HepG2 (cell line): ENCODE results near the gene LHFPL2. TPM values are rescaled to one million over a fixed set of nuclear protein-coding genes. Genes with fewer than 3 reads are reported as not detected.

Source experiments
- ATAC-seq: fragments of 200-7000 bp; cut with Tn5 transposase; 3 replicates; pipeline ENCODE4 v1.9.1; 2020; ENCODE audit warnings: mild to moderate bottlenecking, moderate library complexity
- BruUV-seq: library from RNA; stranded (reverse); fragments of 400-500 nt; replicated peaks from 2 replicates; lab custom pipeline; 2021; lab: Mats Ljungman, UMichigan
- CTCF ChIA-PET: fragments of 300-600 bp; formaldehyde crosslinking; extraction: SDS; loops from one replicate; lab custom pipeline; 2021; ENCODE audit warnings: low total read pairs, inconsistent platforms, low intra/inter-chr PET ratio; lab: Yijun Ruan, JAX
- POLR2A ChIA-PET: fragments of 350-600 bp; sonication (Branson Sonifier 250); formaldehyde crosslinking; loops from one replicate; lab custom pipeline; 2020; ENCODE audit warnings: antibody characterized with exemption, inconsistent platforms; lab: Yijun Ruan, JAX
- DNase-seq: peaks from one replicate; pipeline ENCODE4 v3.0.0-alpha.2; 2015; ENCODE audit warnings: low spot score
- FAIRE-seq: peaks from 3 replicates; lab custom pipeline; 2011; peaks lifted over from hg19 to GRCh38; lab: Jason Lieb, UNC
- H2AFZ ChIP-seq: one replicate; pipeline ENCODE4 v1.6.1; 2011; ENCODE audit warnings: low read length, inconsistent platforms
- H3K27ac ChIP-seq: fragments of 300-600 bp; 3 replicates; pipeline ENCODE4 v1.8.0; 2011; ENCODE audit warnings: mixed run types, mild to moderate bottlenecking, mixed read lengths, low read length, inconsistent platforms; ENCODE audit not compliant: insufficient read depth; ENCODE audit errors: extremely low read length
- H3K27me3 ChIP-seq, 2 experiments: fragments of 200-600 bp in 1 of 2; 2 replicates in 1 of 2; 3 replicates in 1 of 2; pipeline versions ENCODE4 v1.6.0 to v1.8.0; 2011; ENCODE audit warnings: low read length in 2 of 2, mild to moderate bottlenecking in 2 of 2, moderate library complexity in 2 of 2, inconsistent platforms in 1 of 2; ENCODE audit not compliant: insufficient read depth in 2 of 2, control insufficient read depth in 1 of 2
- H3K36me3 ChIP-seq, 2 experiments: fragments of 200-600 bp in 1 of 2; replicated peaks in 1 of 2; 2 replicates in 1 of 2; 3 replicates in 1 of 2; pipeline versions ENCODE4 v1.5.1 to v1.8.0; 2011; ENCODE audit warnings: low read length in 2 of 2, inconsistent platforms in 1 of 2; ENCODE audit not compliant: insufficient read depth in 2 of 2, control insufficient read depth in 1 of 2
- H3K4me1 ChIP-seq: 2 replicates; pipeline ENCODE4 v1.5.1; 2012; ENCODE audit warnings: low read length, inconsistent platforms; ENCODE audit not compliant: insufficient read depth
- H3K4me2 ChIP-seq: 2 replicates; pipeline ENCODE4 v1.6.0; 2011; ENCODE audit warnings: low read depth, low read length, inconsistent platforms
- H3K4me3 ChIP-seq, 3 experiments: fragments of 200-600 bp in 1 of 3; sonication (generic), shearing (Covaris generic) in 1 of 3; replicated peaks in 1 of 3; 2 replicates each; pipeline ENCODE4 v1.5.1; 2011 to 2016; ENCODE audit warnings: low read length in 3 of 3, inconsistent platforms in 2 of 3, low read depth in 2 of 3, mild to moderate bottlenecking in 2 of 3, control low read depth in 1 of 3, mixed read lengths in 1 of 3; ENCODE audit not compliant: insufficient read depth in 1 of 3
- H3K79me2 ChIP-seq: one replicate; pipeline ENCODE4 v1.6.1; 2011; ENCODE audit warnings: low read length, inconsistent platforms; ENCODE audit not compliant: insufficient read depth
- H3K9ac ChIP-seq: 2 replicates; pipeline ENCODE4 v1.6.0; 2011; ENCODE audit warnings: mild to moderate bottlenecking, low read depth, low read length, inconsistent platforms; ENCODE audit not compliant: insufficient read depth
- H3K9me3 ChIP-seq: 2 replicates; pipeline ENCODE4 v1.5.1; 2012; ENCODE audit warnings: mild to moderate bottlenecking, low read length
- H4K20me1 ChIP-seq: 2 replicates; pipeline ENCODE4 v1.6.0; 2011; ENCODE audit warnings: inconsistent platforms, mild to moderate bottlenecking, low read length, moderate library complexity; ENCODE audit not compliant: insufficient read depth
- CBX1 ChIP-seq: IDR thresholded peaks from one replicate; pipeline ENCODE4 v1.6.1; 2016; ENCODE audit warnings: antibody characterized with exemption, low read depth
- DR1 ChIP-seq: sonication (generic); formaldehyde crosslinking; IDR thresholded peaks from 2 replicates; pipeline ENCODE4 v1.8.0; 2021; ENCODE audit warnings: mild to moderate bottlenecking, missing genetic modification reagents, inconsistent platforms
- E2F5 ChIP-seq: sonication (generic); formaldehyde crosslinking; conservative IDR thresholded peaks from 2 replicates; pipeline ENCODE4 v1.4.0; 2020; ENCODE audit warnings: missing genetic modification reagents
- FOXK1 ChIP-seq: sonication (generic); formaldehyde crosslinking; IDR thresholded peaks from 2 replicates; pipeline ENCODE4 v1.4.0; 2020; ENCODE audit warnings: low read depth, missing genetic modification reagents, borderline replicate concordance
- GRHL1 ChIP-seq: sonication (generic); formaldehyde crosslinking; conservative IDR thresholded peaks from 2 replicates; pipeline ENCODE4 v1.8.0; 2022; ENCODE audit warnings: missing genetic modification reagents
- HHEX ChIP-seq: IDR thresholded peaks from 2 replicates; pipeline ENCODE4 v1.6.1; 2016; ENCODE audit warnings: control low read depth
- IKZF1 ChIP-seq: fragments of 450-650 bp; IDR thresholded peaks from 2 replicates; pipeline ENCODE4 v1.7.1; 2016
- MAFG ChIP-seq: sonication (generic); formaldehyde crosslinking; IDR thresholded peaks from 2 replicates; pipeline ENCODE4 v1.5.1; 2020; ENCODE audit warnings: mild to moderate bottlenecking, missing genetic modification reagents
- MXD1 ChIP-seq: sonication (generic); formaldehyde crosslinking; IDR thresholded peaks from 2 replicates; pipeline ENCODE4 v1.4.0; 2020; ENCODE audit warnings: mild to moderate bottlenecking, missing genetic modification reagents
- NKX3-1 ChIP-seq: sonication (generic); formaldehyde crosslinking; IDR thresholded peaks from 2 replicates; pipeline ENCODE4 v1.5.0; 2020; ENCODE audit warnings: missing genetic modification reagents
- PCBP1 ChIP-seq: fragments of 200-400 bp; formaldehyde crosslinking; IDR thresholded peaks from 2 replicates; pipeline ENCODE4 v1.6.1; 2017; ENCODE audit warnings: mild to moderate bottlenecking, low read depth, low read length, borderline replicate concordance
- POLR2A ChIP-seq, 2 experiments: IDR thresholded peaks; 2 replicates each; pipeline ENCODE4 v1.6.1; 2011; ENCODE audit warnings: low read depth in 2 of 2, low read length in 2 of 2, mild to moderate bottlenecking in 1 of 2, moderate library complexity in 1 of 2; ENCODE audit not compliant: insufficient read depth in 1 of 2
- SETDB1 ChIP-seq: sonication (generic); formaldehyde crosslinking; IDR thresholded peaks from 2 replicates; pipeline ENCODE4 v1.5.1; 2020; ENCODE audit warnings: missing genetic modification reagents, mild to moderate bottlenecking, borderline replicate concordance
- TMF1 ChIP-seq: sonication (generic); formaldehyde crosslinking; IDR thresholded peaks from 2 replicates; pipeline ENCODE4 v1.8.1; 2022; ENCODE audit warnings: low read depth, missing genetic modification reagents
- ZNF362 ChIP-seq: sonication (generic); formaldehyde crosslinking; IDR thresholded peaks from 2 replicates; pipeline ENCODE4 v1.4.0; 2020; ENCODE audit warnings: missing genetic modification reagents, mild to moderate bottlenecking, borderline replicate concordance
- ZNF816 ChIP-seq: sonication (generic); formaldehyde crosslinking; IDR thresholded peaks from 2 replicates; pipeline ENCODE4 v1.8.0; 2022; ENCODE audit warnings: missing genetic modification reagents, mild to moderate bottlenecking, borderline replicate concordance
- ZNF841 ChIP-seq: sonication (generic); formaldehyde crosslinking; IDR thresholded peaks from 2 replicates; pipeline ENCODE4 v1.8.1; 2023; ENCODE audit warnings: missing genetic modification reagents, borderline replicate concordance
- WGBS: methylation state at CpG from one replicate; pipeline ENCODE4 v1.1.6; 2017; ENCODE audit warnings: low lambda C conversion rate; 5-methylcytosine and 5-hydroxymethylcytosine counted together
- in situ Hi-C: cut with HindIII; loops from 2 replicates; pipeline ENCODE4 v1.10.0; 2017; ENCODE audit warnings: low pct_unique_long_range_greater_than_20kb; ENCODE audit not compliant: extremely low pct_ligation_motif_present
- intact Hi-C: fragments of 100-400 bp; cut with micrococcal nuclease; formaldehyde crosslinking; loops from one replicate; pipeline ENCODE4 v1.10.0; 2022; ENCODE audit not compliant: unreplicated experiment
- polyA plus RNA-seq, 8 experiments: library from polyadenylated mRNA; depleted of rRNA in 3 of 8; stranded (reverse) in 7 of 8; unstranded in 1 of 8; fragments of >200 nt; fragmentation: Illumina TruSeq in 4 of 8; extraction: Trizol in 4 of 8; gene quantifications; 2 replicates each; pipeline versions ENCODE4 v1.2.1 to v1.2.3, GENCODE V29; 2011 to 2016; ENCODE audit warnings: low read depth in 4 of 8, missing spikeins in 1 of 8, mixed read lengths in 1 of 8; ENCODE audit not compliant: insufficient read depth in 1 of 8
- total RNA-seq, 5 experiments: library from RNA; depleted of rRNA; stranded (reverse); fragments of >200 nt; fragmentation: Illumina TruSeq; extraction: Trizol; gene quantifications; 2 replicates each; pipeline ENCODE4 v1.2.3, GENCODE V29; 2016; ENCODE audit warnings: low read depth in 1 of 5

LHFPL2 gene
- total and polyA plus RNA-seq, 2 of the 13 experiments (the other 11 are each of a cell fraction or from before 2014, with no cell fraction given), result 6.0 to 20.0 TPM

- TF ChIP-seq CBX1 (no peak), POLR2A (IDR thresholded peaks at IDR 0.05; ENCODE audit: insufficient read depth in 1 of 2, low read depth in 2 of 2, low read length in 2 of 2) (no peak), MXD1 (no peak), IKZF1 (no peak), HHEX (CRISPR knock-in tag) (no peak), NKX3-1 (CRISPR knock-in tag) (no peak)
- TF ChIP-seq, all 625 proteins: peak for 0
Observed at GRCh38 chr5:78523314-78524193, 125.0 kb downstream of the LHFPL2 start (continued).

- H3K79me2 ChIP-seq, result peaks cover 3% of the 10 kb centered on the region
- H3K9ac ChIP-seq, result no peak overlapping the region
- no peak for DNase-seq
- H3K4me1 ChIP-seq, result peaks cover 59% of the 10 kb centered on the region
- 94% methylated on average over 9 of the region's 9 CpGs for WGBS
- in situ Hi-C loops, result no loop called here
- H3K4me3 ChIP-seq, result no peak overlapping the region
- H3K27me3 ChIP-seq, result no peaks in the 10 kb centered on the region
- intact Hi-C loops, result no loop called here
- no peak overlapping the region for H2AFZ ChIP-seq
- no peak overlapping the region for H3K4me2 ChIP-seq
- H3K27ac ChIP-seq, result no peak overlapping the region
- H3K36me3 ChIP-seq, result peaks cover 0 to 4% of the 10 kb centered on the region in 2 experiments; a peak in 2 of 5 replicates
- BruUV-seq, result no TSS peak
- no peak for FAIRE-seq
- H3K9me3 ChIP-seq, result no peaks in the 10 kb centered on the region
- no peak for ATAC-seq
- H4K20me1 ChIP-seq, result no peaks in the 10 kb centered on the region
- ChIA-PET POLR2A (no interaction called here), CTCF (no interaction called here)
- TF ChIP-seq TMF1 (CRISPR knock-in tag) (no peak), DR1 (CRISPR knock-in tag) (no peak), PCBP1 (no peak), MAFG (CRISPR knock-in tag) (no peak), E2F5 (CRISPR knock-in tag) (no peak), GRHL1 (CRISPR knock-in tag) (no peak), SETDB1 (no peak), ZNF362 (CRISPR knock-in tag) (no peak), ZNF816 (CRISPR knock-in tag) (no peak), ZNF841 (CRISPR knock-in tag) (no peak), FOXK1 (CRISPR knock-in tag) (no peak)
Observed at GRCh38 chr5:78522476-78523260, 125.9 kb downstream of the LHFPL2 start.
